ENCODE measurements around the gene NSUN6.

The NSUN6 gene

DNA sequence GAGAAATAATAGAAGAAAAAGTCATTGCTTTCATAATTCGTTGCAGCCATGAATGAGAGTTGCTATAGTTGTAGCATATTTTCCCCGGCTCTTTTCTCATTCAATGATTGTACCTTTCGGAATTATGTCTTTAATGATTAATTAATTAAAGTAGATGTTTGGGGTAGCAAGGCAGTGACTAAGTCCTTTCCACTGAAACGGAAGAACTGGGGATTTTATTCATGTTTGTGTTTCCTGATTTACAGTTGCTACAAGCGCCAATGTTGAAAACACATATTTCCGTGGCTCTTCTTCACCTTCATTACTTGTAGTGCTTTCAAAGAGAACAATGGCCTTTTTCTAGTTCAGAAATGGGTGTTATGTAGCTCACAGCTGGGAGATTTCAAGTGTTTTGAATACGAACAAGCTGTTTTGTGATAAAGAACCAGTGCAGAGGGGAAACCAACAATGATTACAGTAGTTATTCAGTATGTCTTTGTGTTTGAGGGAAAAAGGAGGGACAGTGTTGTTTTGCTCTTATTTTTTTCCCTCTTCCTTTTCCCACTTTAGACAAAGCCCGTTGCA, 153.5 kb downstream of the NSUN6 start:
- no peak for FAIRE-seq

Measured in A204.1 (cell line).